ENCODE measurements around the gene TMEM63B.
A peak's percentile ranks its signal among the peaks of the same experiment; 100 is the strongest.

The TMEM63B gene

GRCh38 chr6:44129841-44130322, 2.5 kb downstream of the TMEM63B start:
- TF ChIP-seq CTCF (conservative IDR thresholded peaks at IDR 0.05; ENCODE audit: low read depth, low read length): no peak
- DNase-seq (ENCODE audit: low read depth): no peak

GRCh38 chr6:44131892-44132291, 4.5 kb downstream of the TMEM63B start:
- H3K4me3 ChIP-seq (ENCODE audit: low read depth, low read length): no peak overlapping the region
- TF ChIP-seq CTCF (conservative IDR thresholded peaks at IDR 0.05; ENCODE audit: low read depth, low read length): no peak
- DNase-seq (ENCODE audit: low read depth): no peak

More at GRCh38 chr6:44129841-44130322, 2.5 kb downstream of the TMEM63B start:
- no peak overlapping the region for H3K4me3 ChIP-seq (ENCODE audit: low read depth, low read length)

- TF ChIP-seq CTCF (conservative IDR thresholded peaks at IDR 0.05; ENCODE audit: low read depth, low read length): no peak
- DNase-seq (ENCODE audit: low read depth): no peak
Observed at GRCh38 chr6:44132476-44132875, 5.1 kb downstream of the TMEM63B start.

GRCh38 chr6:44133003-44133931, 5.9 kb downstream of the TMEM63B start:
- peak overlapping the region; percentile 44 for H3K4me3 ChIP-seq (ENCODE audit: low read depth, low read length)
- DNase-seq (ENCODE audit: low read depth): peak; percentile 65
- TF ChIP-seq CTCF (conservative IDR thresholded peaks at IDR 0.05; ENCODE audit: low read depth, low read length): peak; percentile 17

More at GRCh38 chr6:44132476-44132875, 5.1 kb downstream of the TMEM63B start:
- H3K4me3 ChIP-seq (ENCODE audit: low read depth, low read length): no peak overlapping the region

GRCh38 chr6:44133981-44134711, 6.8 kb downstream of the TMEM63B start:
- no peak for DNase-seq (ENCODE audit: low read depth)
- no peak overlapping the region for H3K4me3 ChIP-seq (ENCODE audit: low read depth, low read length)
- TF ChIP-seq CTCF (conservative IDR thresholded peaks at IDR 0.05; ENCODE audit: low read depth, low read length): no peak

- H3K4me3 ChIP-seq (ENCODE audit: low read depth, low read length): no peak overlapping the region
- TF ChIP-seq CTCF (conservative IDR thresholded peaks at IDR 0.05; ENCODE audit: low read depth, low read length): no peak
- DNase-seq (ENCODE audit: low read depth): no peak
Observed at GRCh38 chr6:44135173-44135758, 7.9 kb downstream of the TMEM63B start.

Data from choroid plexus epithelial cell (primary cell).